H1 (cell line): Measurements from ENCODE around the gene MIPOL1. TPM values are rescaled to one million over a fixed set of nuclear protein-coding genes. Genes with fewer than 3 reads are reported as not detected.

Experiments
- TAF1 ChIP-seq: IDR thresholded peaks from 2 replicates; pipeline ENCODE4 v1.6.1; 2011; ENCODE audit warnings: mild to moderate bottlenecking, low read depth, low read length
- polyA plus RNA-seq, 7 experiments: library from polyadenylated mRNA; depleted of rRNA in 3 of 7; stranded (reverse) in 5 of 7; unstranded in 2 of 7; fragments of >200 nt in 5 of 7; fragments of 200-250 nt in 2 of 7; gene quantifications; 1 replicate in 5 of 7; 2 replicates in 1 of 7; 4 replicates in 1 of 7; pipeline versions ENCODE4 v1.2.1 to v1.2.3, GENCODE V29; 2011 to 2013; ENCODE audit warnings: missing spikeins in 2 of 7, mixed read lengths in 2 of 7
- total RNA-seq: library from RNA; stranded (reverse); fragmentation: NEBNext Ultra II Directional; extraction: Animal tissue kit (Norgen Biotek cat#: 25700); gene quantifications from 2 replicates; pipeline ENCODE4 v1.2.1, GENCODE V29; 2021
- TF ChIP-seq, protein P1 (sequence below): IDR thresholded peaks from 2 replicates; pipeline ENCODE4 v1.6.1; 2012; ENCODE audit warnings: low read length, inconsistent platforms

The MIPOL1 gene
- total and polyA plus RNA-seq, 2 of the 8 experiments (the other 6 are each of a cell fraction or from before 2014, with no cell fraction given) = 2.8 to 23.9 TPM

DNA sequence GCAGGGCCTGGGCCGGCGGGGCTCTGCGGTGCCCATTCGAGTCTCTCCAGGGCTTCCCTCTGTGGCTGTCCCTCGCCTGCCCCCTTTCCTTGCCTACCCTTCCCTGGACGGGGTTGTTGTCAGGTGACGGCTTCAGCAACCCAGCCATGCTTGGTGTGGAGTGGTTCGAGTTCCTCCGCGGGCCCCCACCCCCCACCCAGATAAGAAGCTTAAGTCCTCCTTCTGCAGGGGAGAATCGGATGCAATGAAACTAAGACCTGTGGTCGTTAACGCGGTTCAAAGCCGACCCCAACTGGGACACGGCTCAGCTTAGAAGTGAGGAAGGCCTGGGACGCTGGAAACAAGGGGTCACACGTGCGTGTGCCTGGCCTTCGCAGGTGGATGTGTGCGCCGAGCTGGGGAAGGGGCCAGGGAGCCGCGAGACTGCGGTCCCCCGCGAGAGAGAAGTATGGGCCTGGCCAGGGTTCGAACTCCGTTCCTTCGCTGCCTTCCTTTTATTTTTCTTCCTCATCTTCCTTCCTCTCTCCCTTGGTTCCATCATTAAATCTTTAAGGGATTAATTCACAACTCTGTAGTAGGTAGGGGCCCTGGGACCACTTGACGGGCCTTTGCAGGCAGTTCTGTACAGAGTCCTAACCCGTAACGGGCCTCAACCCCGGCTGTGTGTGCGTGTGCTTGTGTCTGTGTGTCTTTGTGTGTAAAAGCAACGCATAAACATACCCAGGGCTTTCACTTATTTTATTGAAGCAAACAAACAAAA, 401.2 kb downstream of the MIPOL1 start (continued):
- TF ChIP-seq, protein P1, sequence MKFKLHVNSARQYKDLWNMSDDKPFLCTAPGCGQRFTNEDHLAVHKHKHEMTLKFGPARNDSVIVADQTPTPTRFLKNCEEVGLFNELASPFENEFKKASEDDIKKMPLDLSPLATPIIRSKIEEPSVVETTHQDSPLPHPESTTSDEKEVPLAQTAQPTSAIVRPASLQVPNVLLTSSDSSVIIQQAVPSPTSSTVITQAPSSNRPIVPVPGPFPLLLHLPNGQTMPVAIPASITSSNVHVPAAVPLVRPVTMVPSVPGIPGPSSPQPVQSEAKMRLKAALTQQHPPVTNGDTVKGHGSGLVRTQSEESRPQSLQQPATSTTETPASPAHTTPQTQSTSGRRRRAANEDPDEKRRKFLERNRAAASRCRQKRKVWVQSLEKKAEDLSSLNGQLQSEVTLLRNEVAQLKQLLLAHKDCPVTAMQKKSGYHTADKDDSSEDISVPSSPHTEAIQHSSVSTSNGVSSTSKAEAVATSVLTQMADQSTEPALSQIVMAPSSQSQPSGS = no peak
- no peak for TF ChIP-seq TAF1
- TF ChIP-seq, all 59 proteins: peak for 5
